HG02943 (cell line): ENCODE results near the gene IPO4.

ENCODE experiments used
- ATAC-seq: cut with Tn5 transposase; IDR thresholded peaks from one replicate; pipeline ENCODE4 v1.9.1; 2021; ENCODE audit warnings: mild to moderate bottlenecking, low read depth, moderate library complexity; ENCODE audit not compliant: unreplicated experiment

The IPO4 gene

GRCh38 chr14:24150061-24150460 lies 38.6 kb downstream of the IPO4 start:
- ATAC-seq = no peak

GRCh38 chr14:24149302-24149969 lies 39.2 kb downstream of the IPO4 start:
- ATAC-seq = no peak

GRCh38 chr14:24147761-24148428 lies 40.7 kb downstream of the IPO4 start:
- no peak for ATAC-seq

- peak; percentile 80 for ATAC-seq
These were observed 41.4 kb downstream of the IPO4 start, which contains the start of gene RNF31 for GRCh38 chr14:24146978-24147760. Gene RNF31 (plus strand): TSS chr14:24147498. CDS start chr14:24147699, 201 bp downstream.

- ATAC-seq = peak; percentile 55
These were observed 42.1 kb downstream of the IPO4 start, which contains the start of gene PSME2 for GRCh38 chr14:24146453-24146977. Gene PSME2 (minus strand): TSS chr14:24146610. CDS start chr14:24146581, 29 bp downstream.

- ATAC-seq = no peak
These were observed 42.7 kb downstream of the IPO4 start for GRCh38 chr14:24145690-24146452.

- no peak for ATAC-seq
These were observed 43.4 kb downstream of the IPO4 start for GRCh38 chr14:24145219-24145618.

GRCh38 chr14:24144451-24144850 lies 44.2 kb downstream of the IPO4 start:
- ATAC-seq = no peak

GRCh38 chr14:24143511-24143910 lies 45.1 kb downstream of the IPO4 start:
- no peak for ATAC-seq

- peak; percentile 83 for ATAC-seq
These were observed 47.3 kb downstream of the IPO4 start, which contains the start of gene EMC9 for GRCh38 chr14:24141097-24141880. Gene EMC9 (minus strand): TSS chr14:24141591. CDS start chr14:24141304, 287 bp downstream.

- ATAC-seq = no peak
These were observed 49.2 kb downstream of the IPO4 start for GRCh38 chr14:24139272-24139934.

- no peak for ATAC-seq
These were observed 50.0 kb downstream of the IPO4 start for GRCh38 chr14:24138396-24139271.

- ATAC-seq = no peak
These were observed 50.9 kb downstream of the IPO4 start for GRCh38 chr14:24137529-24138395.

- ATAC-seq = no peak
These were observed 51.7 kb downstream of the IPO4 start for GRCh38 chr14:24136684-24137528.

GRCh38 chr14:24135834-24136683 lies 52.6 kb downstream of the IPO4 start, which contains the start of gene PSME1:
Gene PSME1 (plus strand): TSS chr14:24136194. CDS start chr14:24136263, 69 bp downstream.
- ATAC-seq = peak; percentile 79
